Erythroblast (primary cell): Measurements from ENCODE around the gene THRB.

ENCODE experiments used
- GATA1 ChIP-seq: IDR thresholded peaks from 2 replicates; pipeline ENCODE4 v1.6.1; 2011; ENCODE audit warnings: low read depth, mild to moderate bottlenecking, control low read depth, low read length, moderate library complexity
- POLR2A ChIP-seq: IDR thresholded peaks from 2 replicates; pipeline ENCODE4 v1.6.1; 2011; ENCODE audit warnings: mild to moderate bottlenecking, low read length

DNA sequence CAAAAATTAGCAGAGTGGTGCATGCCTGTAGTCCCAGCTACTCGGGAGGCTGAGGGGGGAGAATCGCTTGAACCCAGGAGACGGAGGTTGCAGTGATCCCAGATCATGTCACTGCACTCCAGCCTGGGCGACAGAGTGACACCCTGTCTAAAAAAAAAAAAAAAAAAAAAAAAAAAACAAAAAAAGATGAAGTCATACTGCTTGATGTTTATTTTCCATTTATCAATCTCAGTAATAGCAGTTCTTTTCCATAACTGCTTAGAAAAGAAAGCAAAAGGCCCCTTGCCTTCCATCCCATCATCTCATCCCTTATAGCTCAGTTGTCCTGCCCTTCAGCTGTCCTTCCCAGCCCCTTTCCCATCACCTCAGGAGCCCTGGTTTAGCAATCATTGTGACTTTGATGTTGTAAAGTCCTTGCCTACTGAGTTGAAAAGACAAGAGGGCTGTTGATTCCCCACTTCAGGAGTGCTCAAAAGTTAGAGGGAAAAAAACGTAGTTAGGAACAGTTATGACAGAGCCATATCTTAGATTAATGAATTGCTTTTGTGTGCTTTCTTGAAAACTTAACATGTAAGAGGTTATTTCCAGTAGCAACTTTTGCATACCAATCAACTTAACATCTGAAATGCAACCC is 18.0 kb upstream of the THRB start:
- TF ChIP-seq POLR2A = no peak
- TF ChIP-seq GATA1 = no peak
